ENCODE results near the gene BTF3L4.
"Not testable (repeated sequence)": the region's sequence is repeated elsewhere in the genome, so short reads cannot be mapped to it uniquely, and the experiment has no call there.

Gene BTF3L4

DNA sequence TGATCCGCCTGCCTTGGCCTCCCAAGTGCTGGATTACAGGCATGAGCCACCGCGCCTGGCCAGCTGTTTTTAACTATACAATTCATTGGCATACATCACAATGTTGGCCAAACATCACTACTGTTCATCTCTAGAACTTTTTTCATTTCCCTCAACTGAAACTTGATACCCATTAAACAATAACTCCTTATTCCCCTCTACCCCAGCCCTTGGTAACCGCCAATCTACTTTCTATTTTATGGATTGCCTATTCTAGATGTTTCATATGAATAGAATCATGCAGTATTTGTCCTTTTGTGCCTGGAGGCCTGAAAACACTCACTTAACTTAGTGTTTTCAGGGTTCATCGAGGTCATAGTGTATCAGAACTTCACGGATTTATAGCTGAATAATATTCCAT is 16.2 kb downstream of the BTF3L4 start:
- Histone ChIP-seq H3K9me3 (ENCODE audit: control insufficient read depth, insufficient read depth, low read length) (no peaks in the 10 kb centered on the region), H3K36me3 (ENCODE audit: control insufficient read depth, insufficient read depth, low read length) (peaks cover 5% of the 10 kb centered on the region; the same call in 1 of the 2 replicates), H3K4me3 (ENCODE audit: low read length) (no peak overlapping the region), H3K4me1 (ENCODE audit: control insufficient read depth, insufficient read depth, low read length) (no peaks in the 10 kb centered on the region), H3K27me3 (ENCODE audit: control insufficient read depth, insufficient read depth, low read length) (no peaks in the 10 kb centered on the region), H3K27ac (ENCODE audit: low read length) (no peak overlapping the region)
- no peak for DNase-seq (ENCODE audit: low read depth, low spot score)
- no CpG with 5 or more reads among the region's 6 CpGs for WGBS (ENCODE audit: insufficient coverage, insufficient read length)

DNA sequence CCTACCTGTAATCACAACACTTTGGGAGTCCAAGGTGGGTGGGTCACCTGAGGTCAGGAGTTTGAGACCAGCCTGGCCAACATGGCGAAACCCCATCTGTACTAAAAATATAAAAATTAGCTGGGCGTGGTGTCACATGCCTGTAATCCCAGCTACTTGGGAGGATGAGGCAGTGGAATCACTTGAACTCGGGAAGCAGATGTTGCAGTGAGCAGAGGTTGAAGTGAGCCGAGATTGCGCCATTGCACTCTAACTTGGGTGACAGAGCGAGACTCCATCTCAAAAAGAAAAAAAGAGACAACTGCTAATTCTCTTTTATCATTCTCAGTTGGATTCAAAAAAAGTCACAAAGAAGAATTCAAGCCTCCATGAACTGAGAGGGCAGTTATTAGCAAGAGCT is 21.2 kb downstream of the BTF3L4 start:
- not testable (repeated sequence) for H3K9me3 ChIP-seq (ENCODE audit: control insufficient read depth, insufficient read depth, low read length); H3K4me1 ChIP-seq (ENCODE audit: control insufficient read depth, insufficient read depth, low read length); H3K27me3 ChIP-seq (ENCODE audit: control insufficient read depth, insufficient read depth, low read length); H3K36me3 ChIP-seq (ENCODE audit: control insufficient read depth, insufficient read depth, low read length); H3K4me3 ChIP-seq (ENCODE audit: low read length); DNase-seq (ENCODE audit: low read depth, low spot score); H3K27ac ChIP-seq (ENCODE audit: low read length)
- no CpG with 5 or more reads among the region's 6 CpGs for WGBS (ENCODE audit: insufficient coverage, insufficient read length)

DNA sequence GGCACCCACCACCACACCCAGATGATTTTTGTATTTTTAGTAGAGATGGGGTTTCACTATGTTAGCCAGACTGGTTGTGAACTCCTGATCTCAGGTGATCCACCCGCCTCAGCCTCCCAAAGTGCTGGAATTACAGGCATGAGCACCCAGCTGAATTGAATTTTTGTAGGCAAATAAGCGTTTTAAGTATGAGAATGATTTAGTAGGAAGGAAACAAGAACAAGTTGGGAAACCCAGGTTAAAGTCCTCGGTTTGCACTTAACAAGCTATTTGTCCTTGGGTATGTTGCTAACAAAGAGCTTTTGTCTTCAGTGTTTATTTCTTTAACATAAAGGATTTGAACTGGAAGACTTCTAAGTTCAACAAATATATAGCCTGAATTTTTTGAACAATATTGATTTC is 23.9 kb downstream of the BTF3L4 start:
- Histone ChIP-seq H3K4me3 (ENCODE audit: low read length) (no peak overlapping the region), H3K36me3 (ENCODE audit: control insufficient read depth, insufficient read depth, low read length) (no peaks in the 10 kb centered on the region), H3K27me3 (ENCODE audit: control insufficient read depth, insufficient read depth, low read length) (no peaks in the 10 kb centered on the region), H3K9me3 (ENCODE audit: control insufficient read depth, insufficient read depth, low read length) (no peaks in the 10 kb centered on the region), H3K27ac (ENCODE audit: low read length) (no peak overlapping the region), H3K4me1 (ENCODE audit: control insufficient read depth, insufficient read depth, low read length) (no peaks in the 10 kb centered on the region)
- WGBS (ENCODE audit: insufficient coverage, insufficient read length): 100% methylated on average over 1 of the region's 3 CpGs
- no peak for DNase-seq (ENCODE audit: low read depth, low spot score)

DNA sequence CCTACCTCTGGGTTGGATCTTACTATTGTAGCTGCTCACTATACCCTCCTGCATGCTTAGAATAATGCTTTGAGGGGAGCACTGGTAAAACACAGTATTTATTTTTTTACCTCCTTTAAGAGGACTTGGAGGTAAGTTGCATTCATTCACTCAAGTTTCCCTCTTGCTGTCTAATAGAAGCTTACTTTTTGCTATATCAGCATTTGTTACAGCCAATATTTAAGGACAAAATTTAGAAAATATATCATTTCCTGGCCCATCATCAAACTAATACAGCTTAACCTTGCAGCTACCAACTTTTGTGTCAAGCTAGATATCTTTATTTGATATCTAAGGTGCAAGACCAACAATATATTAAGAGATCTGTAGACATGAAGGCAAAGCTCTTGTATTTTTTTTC is 31.8 kb downstream of the BTF3L4 start:
- not testable (repeated sequence) for H3K9me3 ChIP-seq (ENCODE audit: control insufficient read depth, insufficient read depth, low read length); H3K4me1 ChIP-seq (ENCODE audit: control insufficient read depth, insufficient read depth, low read length); H3K27me3 ChIP-seq (ENCODE audit: control insufficient read depth, insufficient read depth, low read length); H3K27ac ChIP-seq (ENCODE audit: low read length); H3K4me3 ChIP-seq (ENCODE audit: low read length); H3K36me3 ChIP-seq (ENCODE audit: control insufficient read depth, insufficient read depth, low read length); DNase-seq (ENCODE audit: low read depth, low spot score)

DNA sequence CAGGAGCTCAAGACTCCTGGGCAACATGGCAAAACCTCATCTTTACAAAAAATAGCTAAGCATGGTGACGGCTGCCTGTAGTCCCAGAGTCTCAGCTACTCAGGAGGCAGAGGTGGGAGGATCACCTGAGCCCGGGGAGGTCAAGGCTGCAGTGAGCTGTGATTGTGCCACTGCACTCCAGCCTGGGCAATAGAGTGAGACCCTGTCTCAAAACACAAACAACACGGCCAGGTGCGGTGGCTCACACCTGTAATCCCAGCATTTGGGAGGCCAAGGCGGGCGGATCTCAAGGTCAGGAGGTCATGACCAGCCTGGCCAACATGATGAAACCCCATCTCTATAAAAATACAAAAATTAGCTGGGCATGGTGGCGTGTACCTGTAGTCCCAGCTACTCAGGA is 38.2 kb downstream of the BTF3L4 start:
- not testable (repeated sequence) for H3K27ac ChIP-seq (ENCODE audit: low read length); DNase-seq (ENCODE audit: low read depth, low spot score); H3K9me3 ChIP-seq (ENCODE audit: control insufficient read depth, insufficient read depth, low read length); H3K4me1 ChIP-seq (ENCODE audit: control insufficient read depth, insufficient read depth, low read length); H3K36me3 ChIP-seq (ENCODE audit: control insufficient read depth, insufficient read depth, low read length); H3K4me3 ChIP-seq (ENCODE audit: low read length); H3K27me3 ChIP-seq (ENCODE audit: control insufficient read depth, insufficient read depth, low read length)
- no CpG with 5 or more reads among the region's 7 CpGs for WGBS (ENCODE audit: insufficient coverage, insufficient read length)

DNA sequence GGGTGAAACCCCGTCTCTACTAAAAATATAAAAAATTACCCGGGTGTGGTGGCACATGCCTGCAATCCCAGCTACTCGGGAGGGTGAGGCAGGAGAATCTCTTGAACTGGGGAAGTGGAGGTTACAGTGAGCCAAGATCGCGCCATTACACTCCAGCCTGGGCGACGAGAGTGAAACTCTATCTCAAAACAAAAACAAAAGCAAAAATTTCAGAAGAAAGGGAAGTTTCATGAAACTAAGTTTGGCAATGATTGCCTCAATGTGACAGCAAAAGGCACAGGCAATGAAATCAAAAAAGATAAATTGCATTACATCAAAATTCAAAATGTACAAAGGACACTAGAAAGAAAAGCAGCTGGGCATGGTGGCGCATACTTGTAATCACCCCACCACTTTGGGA is 40.1 kb downstream of the BTF3L4 start:
- Histone ChIP-seq H3K36me3 (ENCODE audit: control insufficient read depth, insufficient read depth, low read length) (no peaks in the 10 kb centered on the region), H3K9me3 (ENCODE audit: control insufficient read depth, insufficient read depth, low read length) (no peaks in the 10 kb centered on the region), H3K27me3 (ENCODE audit: control insufficient read depth, insufficient read depth, low read length) (no peaks in the 10 kb centered on the region), H3K27ac (ENCODE audit: low read length) (no peak overlapping the region), H3K4me3 (ENCODE audit: low read length) (no peak overlapping the region), H3K4me1 (ENCODE audit: control insufficient read depth, insufficient read depth, low read length) (no peaks in the 10 kb centered on the region)
- DNase-seq (ENCODE audit: low read depth, low spot score): no peak
- no CpG with 5 or more reads among the region's 8 CpGs for WGBS (ENCODE audit: insufficient coverage, insufficient read length)

DNA sequence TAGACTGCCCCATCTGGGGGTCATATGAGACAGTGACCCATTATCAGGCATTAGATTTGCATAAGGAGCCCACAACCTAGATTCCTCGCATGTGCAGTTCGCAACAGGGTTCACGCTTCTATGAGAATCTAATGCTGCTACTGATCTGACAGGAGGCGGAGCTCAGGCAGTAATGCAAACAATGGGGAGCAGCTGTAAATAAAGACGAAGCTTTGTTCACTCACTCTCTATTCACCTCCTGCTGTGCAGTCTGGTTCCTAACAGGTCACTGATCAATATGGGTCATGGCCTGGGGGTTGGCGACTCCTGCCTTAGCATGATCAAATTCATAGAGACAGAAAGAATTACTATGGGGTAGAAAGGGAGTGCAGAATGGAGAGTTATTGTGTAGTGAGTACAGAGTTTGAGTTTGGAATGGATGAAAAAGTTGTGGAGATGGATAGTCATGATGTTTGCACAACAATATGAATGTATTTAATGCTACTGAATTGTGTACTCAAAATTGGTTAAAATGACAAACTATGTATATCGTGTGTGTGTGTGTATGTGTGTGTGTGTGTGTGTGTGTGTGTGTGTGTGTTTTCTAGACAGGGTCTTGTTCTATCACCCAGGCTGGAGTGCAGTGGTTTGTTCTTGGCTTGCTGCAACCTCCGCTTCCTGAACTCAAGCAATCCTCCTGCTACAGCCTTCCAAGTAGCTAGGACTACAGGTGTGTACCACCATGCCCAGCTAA is 42.2 kb downstream of the BTF3L4 start:
- H3K27ac ChIP-seq (ENCODE audit: low read length): no peak overlapping the region
- H3K4me1 ChIP-seq (ENCODE audit: control insufficient read depth, insufficient read depth, low read length): no peaks in the 10 kb centered on the region
- H3K4me3 ChIP-seq (ENCODE audit: low read length): no peak overlapping the region
- no peaks in the 10 kb centered on the region for H3K9me3 ChIP-seq (ENCODE audit: control insufficient read depth, insufficient read depth, low read length)
- H3K27me3 ChIP-seq (ENCODE audit: control insufficient read depth, insufficient read depth, low read length): no peaks in the 10 kb centered on the region
- DNase-seq (ENCODE audit: low read depth, low spot score): no peak
- no peaks in the 10 kb centered on the region for H3K36me3 ChIP-seq (ENCODE audit: control insufficient read depth, insufficient read depth, low read length)
- no CpG with 5 or more reads among the region's 8 CpGs for WGBS (ENCODE audit: insufficient coverage, insufficient read length)

DNA sequence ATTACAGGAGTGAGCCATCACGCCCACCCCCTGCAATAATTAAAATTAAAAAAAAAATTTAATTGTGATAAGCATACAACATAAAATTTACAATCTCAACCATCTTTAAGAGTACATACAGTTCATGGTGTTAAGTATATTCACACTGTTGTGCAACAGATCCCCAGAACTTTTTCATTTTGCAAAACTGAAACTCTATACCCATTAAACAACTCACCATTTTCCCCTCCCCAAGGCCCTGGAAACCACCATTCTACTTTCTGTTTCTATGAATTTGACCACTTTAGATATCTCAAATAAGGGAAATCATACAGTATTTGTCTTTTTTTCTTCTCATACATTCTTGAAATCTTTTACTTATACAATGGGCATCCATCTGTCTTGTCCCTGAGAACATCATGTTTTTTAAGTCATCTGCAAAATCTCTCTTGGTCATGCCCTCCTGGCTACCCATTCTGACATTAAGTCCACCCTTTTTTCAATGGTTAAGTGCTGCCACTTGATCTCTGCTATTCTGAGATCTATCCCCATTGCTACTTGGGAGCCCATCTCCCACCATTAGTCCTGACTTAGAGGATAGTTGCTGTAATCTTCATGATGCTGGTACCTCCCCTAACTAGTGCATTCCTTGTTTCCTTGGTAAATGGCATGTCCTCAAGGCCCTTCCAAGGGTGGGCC is 46.4 kb downstream of the BTF3L4 start:
- no peak overlapping the region for H3K27ac ChIP-seq (ENCODE audit: low read length)
- no peaks in the 10 kb centered on the region for H3K9me3 ChIP-seq (ENCODE audit: control insufficient read depth, insufficient read depth, low read length)
- no peaks in the 10 kb centered on the region for H3K36me3 ChIP-seq (ENCODE audit: control insufficient read depth, insufficient read depth, low read length)
- no CpG with 5 or more reads among the region's 1 CpG for WGBS (ENCODE audit: insufficient coverage, insufficient read length)
- no peaks in the 10 kb centered on the region for H3K27me3 ChIP-seq (ENCODE audit: control insufficient read depth, insufficient read depth, low read length)
- no peak overlapping the region for H3K4me3 ChIP-seq (ENCODE audit: low read length)
- H3K4me1 ChIP-seq (ENCODE audit: control insufficient read depth, insufficient read depth, low read length): no peaks in the 10 kb centered on the region
- no peak for DNase-seq (ENCODE audit: low read depth, low spot score)

DNA sequence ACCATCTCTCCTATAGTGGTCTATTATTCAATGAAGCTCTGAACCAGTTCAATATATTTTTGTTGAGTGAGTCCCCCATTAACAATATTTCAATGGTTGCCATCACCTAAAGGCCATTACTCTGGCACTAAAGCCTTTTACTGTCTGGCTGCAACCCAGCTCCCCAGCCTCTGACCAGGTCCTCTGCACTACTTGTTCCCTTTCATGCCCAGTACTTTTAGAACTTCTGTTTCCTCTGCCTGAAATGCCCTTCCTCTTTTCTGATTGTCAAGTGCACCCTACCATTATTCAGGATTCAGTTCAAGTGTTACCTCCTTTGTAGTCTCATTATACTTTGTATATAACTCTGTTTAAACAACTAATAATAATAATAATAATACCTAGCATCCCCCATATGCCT is 55.4 kb downstream of the BTF3L4 start:
- Histone ChIP-seq H3K9me3 (ENCODE audit: control insufficient read depth, insufficient read depth, low read length) (no peaks in the 10 kb centered on the region), H3K27me3 (ENCODE audit: control insufficient read depth, insufficient read depth, low read length) (no peaks in the 10 kb centered on the region), H3K4me3 (ENCODE audit: low read length) (no peak overlapping the region), H3K36me3 (ENCODE audit: control insufficient read depth, insufficient read depth, low read length) (no peaks in the 10 kb centered on the region), H3K4me1 (ENCODE audit: control insufficient read depth, insufficient read depth, low read length) (no peaks in the 10 kb centered on the region), H3K27ac (ENCODE audit: low read length) (no peak overlapping the region)
- DNase-seq (ENCODE audit: low read depth, low spot score): no peak

DNA sequence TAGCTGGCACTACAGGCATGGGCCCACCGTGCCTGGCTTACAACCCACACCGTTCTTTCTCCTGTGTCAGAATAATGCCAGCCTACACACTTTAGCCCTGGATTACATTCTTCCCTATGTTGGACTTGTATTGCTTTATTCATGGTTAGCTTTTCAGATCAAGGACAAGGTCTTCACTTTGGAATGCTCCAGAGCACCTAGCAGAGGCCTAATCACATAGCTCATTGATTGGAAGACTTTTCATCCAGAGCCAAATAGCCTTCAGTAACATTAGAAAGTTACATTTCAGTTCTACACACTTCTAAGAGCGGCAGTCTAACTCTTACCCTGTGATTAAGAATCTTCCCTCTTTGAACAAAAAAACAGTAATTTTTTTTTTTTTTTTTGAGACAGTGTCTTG is 56.4 kb downstream of the BTF3L4 start:
- H3K27me3 ChIP-seq (ENCODE audit: control insufficient read depth, insufficient read depth, low read length): no peaks in the 10 kb centered on the region
- H3K36me3 ChIP-seq (ENCODE audit: control insufficient read depth, insufficient read depth, low read length): no peaks in the 10 kb centered on the region
- no peak for DNase-seq (ENCODE audit: low read depth, low spot score)
- WGBS (ENCODE audit: insufficient coverage, insufficient read length): no CpG with 5 or more reads among the region's 3 CpGs
- no peaks in the 10 kb centered on the region for H3K4me1 ChIP-seq (ENCODE audit: control insufficient read depth, insufficient read depth, low read length)
- no peak overlapping the region for H3K4me3 ChIP-seq (ENCODE audit: low read length)
- no peak overlapping the region for H3K27ac ChIP-seq (ENCODE audit: low read length)
- H3K9me3 ChIP-seq (ENCODE audit: control insufficient read depth, insufficient read depth, low read length): no peaks in the 10 kb centered on the region
